Neural cell (in vitro differentiated cells): ENCODE measurements around the gene CDC42EP5.

ENCODE experiments used
- CTCF ChIP-seq: fragments of 450-650 bp; IDR thresholded peaks from 2 replicates; pipeline ENCODE4 v1.5.1; 2014; ENCODE audit warnings: antibody characterized with exemption, mild to moderate bottlenecking, moderate library complexity; ENCODE audit not compliant: poor library complexity, severe bottlenecking
- EP300 ChIP-seq: fragments of 450-650 bp; conservative IDR thresholded peaks from 2 replicates; pipeline ENCODE4 v1.6.1; 2014; ENCODE audit warnings: antibody characterized with exemption, mild to moderate bottlenecking, moderate library complexity; ENCODE audit not compliant: poor library complexity, severe bottlenecking
- EZH2 ChIP-seq: fragments of 200-600, 300-800 bp; shearing (Covaris generic), sonication (generic); IDR thresholded peaks from 2 replicates; pipeline ENCODE4 v1.6.1; 2014; ENCODE audit warnings: antibody characterized with exemption, low read length, borderline replicate concordance, mild to moderate bottlenecking; ENCODE audit not compliant: insufficient read depth, poor library complexity, severe bottlenecking
- POLR2AphosphoS5 ChIP-seq: IDR thresholded peaks from 2 replicates; pipeline ENCODE4 v1.6.1; 2012
- SMC3 ChIP-seq: fragments of 450-650 bp; conservative IDR thresholded peaks from 2 replicates; pipeline ENCODE4 v1.6.1; 2014; ENCODE audit warnings: antibody characterized with exemption, mild to moderate bottlenecking, moderate library complexity; ENCODE audit not compliant: poor library complexity

- TF ChIP-seq POLR2AphosphoS5 = no peak
- TF ChIP-seq EP300 = no peak
- TF ChIP-seq CTCF = no peak
- TF ChIP-seq EZH2 = no peak
- no peak for TF ChIP-seq SMC3
Observed at GRCh38 chr19:54429545-54430227, 43.4 kb downstream of the CDC42EP5 start.
